PC-9 (cell line): ENCODE measurements around the gene ARRB1.

Experiments
- CTCF ChIP-seq: fragments of 200-600 bp; sonication (generic); conservative IDR thresholded peaks from 2 replicates; pipeline ENCODE4 v1.6.1; 2017; ENCODE audit warnings: mixed run types, antibody characterized with exemption, mild to moderate bottlenecking, moderate library complexity
- EZH2 ChIP-seq: fragments of 200-600 bp; sonication (generic); IDR thresholded peaks from 2 replicates; pipeline ENCODE4 v1.8.0; 2017; ENCODE audit warnings: antibody characterized with exemption, low read depth

- TF ChIP-seq EZH2 (no peak), CTCF (no peak)
These were observed 37.8 kb upstream of the ARRB1 start for GRCh38 chr11:75389276-75389605.
